ENCODE results near the gene DGKI. TPM values are rescaled to one million over a fixed set of nuclear protein-coding genes. Genes with fewer than 3 reads are reported as not detected.

Gene DGKI
- total and polyA plus RNA-seq, 4 donors = 0.03 to 1.5 (median 0.33) TPM

DNA sequence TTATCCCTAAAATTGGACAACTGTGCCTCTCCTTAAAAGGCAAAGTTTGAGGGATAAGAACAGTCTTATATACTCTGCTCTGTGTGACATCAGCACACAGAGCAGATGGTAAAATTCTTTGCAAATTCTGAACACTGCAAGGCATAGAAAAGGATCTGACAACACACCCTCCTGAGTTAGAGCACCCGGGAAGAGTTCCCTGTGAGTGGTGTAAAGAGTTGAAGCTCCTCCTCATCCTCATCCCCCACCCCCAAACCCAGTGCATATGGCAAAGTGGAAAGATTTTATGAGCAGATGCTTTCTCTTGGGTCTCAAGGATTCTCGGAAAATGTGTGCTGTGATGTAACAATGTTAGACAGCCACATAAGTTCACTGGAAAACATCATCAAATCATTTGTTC, 40.0 kb upstream of the DGKI start:
- whole genome bisulfite sequencing, 2 donors = 79 to 91% methylated on average over 2 of the region's 2 CpGs
- peaks cover 0 to 5% (median 0%) of the 10 kb centered on the region in 5 donors for H3K4me1 ChIP-seq (ENCODE audit: control insufficient read depth in 5 of 5, insufficient read depth in 5 of 5, low read length in 5 of 5)
- no peak overlapping the region for H3K27ac ChIP-seq (ENCODE audit: low read depth in 1 of 2, low read length in 1 of 2)
- H3K27me3 ChIP-seq (ENCODE audit: control insufficient read depth in 3 of 3, insufficient read depth in 3 of 3, low read length in 2 of 3) = no peaks in the 10 kb centered on the region
- ATAC-seq (ENCODE audit: insufficient read depth, low FRiP score) (no peak), DNase-seq (no peak)
- no peak overlapping the region for H3K4me3 ChIP-seq
- TF ChIP-seq, protein P1, sequence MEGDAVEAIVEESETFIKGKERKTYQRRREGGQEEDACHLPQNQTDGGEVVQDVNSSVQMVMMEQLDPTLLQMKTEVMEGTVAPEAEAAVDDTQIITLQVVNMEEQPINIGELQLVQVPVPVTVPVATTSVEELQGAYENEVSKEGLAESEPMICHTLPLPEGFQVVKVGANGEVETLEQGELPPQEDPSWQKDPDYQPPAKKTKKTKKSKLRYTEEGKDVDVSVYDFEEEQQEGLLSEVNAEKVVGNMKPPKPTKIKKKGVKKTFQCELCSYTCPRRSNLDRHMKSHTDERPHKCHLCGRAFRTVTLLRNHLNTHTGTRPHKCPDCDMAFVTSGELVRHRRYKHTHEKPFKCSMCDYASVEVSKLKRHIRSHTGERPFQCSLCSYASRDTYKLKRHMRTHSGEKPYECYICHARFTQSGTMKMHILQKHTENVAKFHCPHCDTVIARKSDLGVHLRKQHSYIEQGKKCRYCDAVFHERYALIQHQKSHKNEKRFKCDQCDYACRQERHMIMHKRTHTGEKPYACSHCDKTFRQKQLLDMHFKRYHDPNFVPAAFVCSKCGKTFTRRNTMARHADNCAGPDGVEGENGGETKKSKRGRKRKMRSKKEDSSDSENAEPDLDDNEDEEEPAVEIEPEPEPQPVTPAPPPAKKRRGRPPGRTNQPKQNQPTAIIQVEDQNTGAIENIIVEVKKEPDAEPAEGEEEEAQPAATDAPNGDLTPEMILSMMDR (IDR thresholded peaks at IDR 0.05; ENCODE audit: control extremely low read depth, extremely low read depth) = no peak
- no peak overlapping the region for H3K9ac ChIP-seq (ENCODE audit: insufficient read depth in 1 of 2, low read length in 2 of 2)
- peaks cover 0 to 24% (median 20%) of the 10 kb centered on the region in 4 donors for H3K36me3 ChIP-seq (ENCODE audit: control insufficient read depth in 4 of 4, insufficient read depth in 4 of 4, low read length in 4 of 4)
- peaks cover 0 to 5% (median 2%) of the 10 kb centered on the region in 4 donors for H3K9me3 ChIP-seq (ENCODE audit: control insufficient read depth in 4 of 4, insufficient read depth in 3 of 4, low read length in 3 of 4)

DNA sequence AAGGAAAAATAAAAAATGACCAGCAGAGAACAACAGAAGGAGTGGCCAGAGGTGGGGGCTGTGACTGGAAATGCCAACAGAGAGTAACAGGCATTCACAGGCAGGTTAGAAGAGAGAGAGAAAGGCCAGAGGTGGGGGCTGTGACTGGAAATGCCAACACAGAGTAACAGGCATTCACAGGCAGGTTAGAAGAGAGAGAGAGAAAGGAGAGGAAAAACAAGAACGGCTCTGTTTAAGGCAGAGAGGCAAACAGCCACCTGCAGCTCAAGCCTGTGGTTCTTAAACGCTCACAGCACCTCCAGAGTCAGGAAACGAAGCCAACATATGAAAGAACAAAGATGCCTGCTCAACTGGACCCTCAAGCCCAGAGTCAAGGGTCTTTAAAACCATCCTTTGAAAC, 39.5 kb upstream of the DGKI start:
- WGBS, 2 donors = 89 to 91% methylated on average over 3 of the region's 3 CpGs
- no peak for DNase-seq
- Histone ChIP-seq H3K9me3 (ENCODE audit: control insufficient read depth in 4 of 4, insufficient read depth in 3 of 4, low read length in 3 of 4) (peaks cover 0 to 5% (median 2%) of the 10 kb centered on the region in 4 donors), H3K4me3 (no peak overlapping the region), H3K27ac (ENCODE audit: low read depth in 1 of 2, low read length in 1 of 2) (no peak overlapping the region), H3K4me1 (ENCODE audit: control insufficient read depth in 5 of 5, insufficient read depth in 5 of 5, low read length in 5 of 5) (peaks cover 0 to 3% (median 0%) of the 10 kb centered on the region in 5 donors), H3K27me3 (ENCODE audit: control insufficient read depth in 3 of 3, insufficient read depth in 3 of 3, low read length in 2 of 3) (no peaks in the 10 kb centered on the region), H3K9ac (ENCODE audit: insufficient read depth in 1 of 2, low read length in 2 of 2) (no peak overlapping the region), H3K36me3 (ENCODE audit: control insufficient read depth in 4 of 4, insufficient read depth in 4 of 4, low read length in 4 of 4) (peaks cover 0 to 29% (median 23%) of the 10 kb centered on the region in 4 donors)
- TF ChIP-seq, protein P1 (IDR thresholded peaks at IDR 0.05; ENCODE audit: control extremely low read depth, extremely low read depth) = no peak
- no peak for ATAC-seq (ENCODE audit: insufficient read depth, low FRiP score)

DNA sequence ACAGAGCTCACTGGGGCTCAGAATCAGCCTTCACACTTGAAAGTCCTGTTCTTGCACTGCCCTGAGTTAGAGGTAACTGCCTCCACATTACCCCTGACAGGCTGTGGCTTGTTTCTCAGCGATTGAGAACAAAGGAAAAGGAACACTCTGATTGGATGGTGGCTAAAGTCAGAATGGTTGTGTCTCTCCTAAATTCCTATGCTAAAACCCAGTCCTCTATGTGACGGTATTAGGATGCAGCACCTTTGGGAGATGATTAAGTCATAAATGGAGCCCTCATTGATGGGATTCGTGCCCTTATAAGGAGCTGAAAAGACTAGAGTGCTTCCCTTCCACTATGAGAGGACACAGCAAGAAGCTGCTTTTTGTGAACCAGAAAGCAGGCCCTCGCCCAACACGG, 38.9 kb upstream of the DGKI start:
- 91 to 97% methylated on average over 5 of the region's 5 CpGs for WGBS, 2 donors
- TF ChIP-seq, protein P1 (IDR thresholded peaks at IDR 0.05; ENCODE audit: control extremely low read depth, extremely low read depth) = no peak
- H3K9ac ChIP-seq (ENCODE audit: insufficient read depth in 1 of 2, low read length in 2 of 2) = no peak overlapping the region
- no peak overlapping the region for H3K27ac ChIP-seq (ENCODE audit: low read depth in 1 of 2, low read length in 1 of 2)
- peaks cover 0 to 34% (median 25%) of the 10 kb centered on the region in 4 donors for H3K36me3 ChIP-seq (ENCODE audit: control insufficient read depth in 4 of 4, insufficient read depth in 4 of 4, low read length in 4 of 4)
- H3K9me3 ChIP-seq (ENCODE audit: control insufficient read depth in 4 of 4, insufficient read depth in 3 of 4, low read length in 3 of 4) = peaks cover 0 to 5% (median 2%) of the 10 kb centered on the region in 4 donors
- DNase-seq = no peak
- H3K27me3 ChIP-seq (ENCODE audit: control insufficient read depth in 3 of 3, insufficient read depth in 3 of 3, low read length in 2 of 3) = no peaks in the 10 kb centered on the region
- no peaks in the 10 kb centered on the region for H3K4me1 ChIP-seq (ENCODE audit: control insufficient read depth in 5 of 5, insufficient read depth in 5 of 5, low read length in 5 of 5)
- no peak for ATAC-seq (ENCODE audit: insufficient read depth, low FRiP score)
- no peak overlapping the region for H3K4me3 ChIP-seq

DNA sequence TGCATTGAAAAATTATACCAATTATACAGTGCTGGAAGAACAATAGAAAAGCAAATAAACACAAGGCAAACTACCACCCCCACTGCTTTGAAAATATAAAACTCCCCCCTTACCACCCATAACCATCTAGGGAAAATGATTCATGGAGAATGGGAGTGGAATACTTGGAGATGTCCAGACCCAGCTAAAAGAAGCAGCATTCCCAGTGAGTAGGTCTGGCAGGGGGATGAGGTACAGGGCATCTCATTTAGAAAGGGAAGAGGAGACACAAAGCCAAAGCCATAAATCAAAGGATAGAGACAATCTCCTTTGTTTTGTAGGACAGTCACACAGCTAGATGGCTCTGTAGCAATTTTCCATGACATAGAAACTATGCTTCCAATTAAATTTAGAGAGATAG, 36.0 kb upstream of the DGKI start:
- Histone ChIP-seq H3K36me3 (ENCODE audit: control insufficient read depth in 4 of 4, insufficient read depth in 4 of 4, low read length in 4 of 4) (peaks cover 0 to 35% (median 34%) of the 10 kb centered on the region in 4 donors), H3K4me1 (ENCODE audit: control insufficient read depth in 5 of 5, insufficient read depth in 5 of 5, low read length in 5 of 5) (peaks cover 2 to 13% (median 4%) of the 10 kb centered on the region in 5 donors), H3K27ac (ENCODE audit: low read depth in 1 of 2, low read length in 1 of 2) (no peak overlapping the region), H3K9me3 (ENCODE audit: control insufficient read depth in 4 of 4, insufficient read depth in 3 of 4, low read length in 3 of 4) (peaks cover 0 to 5% (median 2%) of the 10 kb centered on the region in 4 donors), H3K9ac (ENCODE audit: insufficient read depth in 1 of 2, low read length in 2 of 2) (no peak overlapping the region), H3K4me3 (no peak overlapping the region), H3K27me3 (ENCODE audit: control insufficient read depth in 3 of 3, insufficient read depth in 3 of 3, low read length in 2 of 3) (no peaks in the 10 kb centered on the region)
- TF ChIP-seq, protein P1 (IDR thresholded peaks at IDR 0.05; ENCODE audit: control extremely low read depth, extremely low read depth) = no peak
- ATAC-seq (ENCODE audit: insufficient read depth, low FRiP score) = no peak
- no peak for DNase-seq

Measured in lung (tissue), 12 donors.